ENCODE data around the gene CD46.

The CD46 gene

GRCh38 chr1:207799989-207800648, 48.3 kb downstream of the CD46 start:
- no peak for DNase-seq

DNA sequence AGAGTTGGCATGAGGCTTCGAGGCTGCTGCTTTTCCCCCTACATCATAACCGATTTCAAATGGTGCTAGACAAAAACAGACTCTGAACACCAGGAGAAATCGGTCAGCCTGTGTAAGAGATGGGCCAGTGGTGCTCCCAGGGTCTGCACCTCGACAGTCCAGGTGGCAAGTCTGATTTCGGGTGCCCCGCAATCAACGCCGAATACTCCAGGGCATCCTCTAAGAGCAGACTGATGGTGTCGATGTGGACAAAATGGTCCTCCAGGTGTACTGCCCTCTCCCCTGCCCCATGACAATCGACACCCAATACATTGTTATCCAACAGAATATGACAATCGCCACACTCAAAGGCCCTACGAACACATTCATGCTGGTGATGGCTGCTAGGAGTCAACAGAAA, 50.0 kb downstream of the CD46 start:
- no peak for DNase-seq

DNA sequence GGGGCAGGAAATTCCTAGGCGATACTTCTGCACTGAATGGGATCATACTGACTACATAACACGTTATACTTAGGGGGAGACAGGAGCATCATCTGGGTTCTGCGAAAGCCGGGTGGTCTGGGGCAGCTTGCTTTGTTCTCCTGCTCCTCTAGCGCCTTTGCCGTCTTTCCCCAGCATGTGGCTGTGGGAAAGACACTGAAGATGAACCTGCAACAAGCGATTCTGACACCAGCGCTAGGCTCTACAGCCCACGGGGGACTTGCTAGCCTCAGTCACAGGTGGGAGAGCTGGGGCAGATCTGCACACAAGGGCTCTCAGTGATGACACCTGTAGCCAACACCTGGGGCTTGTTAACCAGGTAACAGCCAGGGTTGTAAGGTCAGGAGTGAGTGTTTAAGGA, 51.8 kb downstream of the CD46 start:
- DNase-seq, result no peak

DNA sequence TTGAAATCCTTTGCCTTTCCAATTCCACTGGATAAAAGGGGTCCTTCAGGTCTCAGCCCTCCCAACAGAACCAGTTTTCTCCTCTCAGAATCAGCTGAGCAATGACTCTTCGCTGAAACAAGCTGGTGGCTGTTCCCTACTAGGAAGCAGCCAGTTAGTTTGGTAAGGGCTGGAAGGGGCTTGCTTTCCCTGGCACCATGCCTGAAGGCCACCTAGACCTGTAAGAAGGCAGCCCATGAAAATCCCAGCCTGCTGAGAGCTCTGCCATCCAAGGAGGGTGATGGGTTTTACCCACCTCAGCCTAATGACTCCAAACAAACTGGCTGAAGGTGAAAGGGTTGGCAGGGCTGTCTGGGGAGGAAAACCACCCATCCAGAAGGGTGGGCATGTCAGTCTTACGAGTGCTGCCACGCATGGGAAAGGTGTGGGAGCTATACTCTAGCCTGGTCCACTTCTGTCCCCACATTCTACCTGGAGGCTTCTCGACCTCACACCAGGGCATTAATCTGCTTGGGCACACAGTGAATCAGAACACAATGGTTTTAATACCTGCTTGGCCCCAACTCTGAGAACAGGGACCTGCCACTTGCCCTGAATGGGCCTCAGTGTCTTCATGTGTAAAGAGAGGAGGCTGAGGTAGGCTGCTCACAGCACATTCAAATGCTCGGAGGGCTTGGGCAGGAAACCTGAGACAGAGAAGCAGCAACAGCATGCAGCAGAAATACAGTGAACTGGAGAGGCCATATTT, 53.0 kb downstream of the CD46 start:
- no peak for DNase-seq

DNA sequence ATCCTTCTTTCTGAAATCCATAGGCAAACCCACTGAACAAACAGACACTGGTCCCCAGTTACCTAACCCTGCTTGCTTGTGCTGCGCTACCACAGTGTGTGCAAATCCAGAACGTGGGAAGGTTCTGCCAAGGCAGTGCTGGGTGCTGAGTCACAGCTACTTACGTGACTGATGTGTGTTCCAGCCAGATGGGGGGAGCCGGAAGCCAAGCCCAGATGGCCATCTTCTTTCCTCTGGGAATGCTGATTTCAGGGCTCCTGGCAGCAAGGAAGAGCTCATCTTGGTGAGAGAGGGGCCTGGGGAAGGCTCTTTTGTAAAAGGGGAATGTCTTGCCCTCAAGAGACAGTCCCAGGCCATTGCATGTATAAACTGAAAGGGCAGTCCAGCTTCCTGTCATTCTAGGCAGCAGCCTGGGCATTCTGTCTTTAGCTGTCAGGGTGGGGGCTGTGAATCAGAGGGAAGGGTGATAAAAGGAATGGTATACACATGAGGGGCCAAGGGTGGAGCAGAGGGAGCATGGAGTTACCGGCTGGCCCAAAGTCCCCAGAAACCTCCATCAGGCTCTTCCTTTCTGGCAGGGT, 54.1 kb downstream of the CD46 start:
- no peak for DNase-seq

GRCh38 chr1:207806531-207807325, 54.9 kb downstream of the CD46 start:
- DNase-seq, result peak; percentile 27

DNA sequence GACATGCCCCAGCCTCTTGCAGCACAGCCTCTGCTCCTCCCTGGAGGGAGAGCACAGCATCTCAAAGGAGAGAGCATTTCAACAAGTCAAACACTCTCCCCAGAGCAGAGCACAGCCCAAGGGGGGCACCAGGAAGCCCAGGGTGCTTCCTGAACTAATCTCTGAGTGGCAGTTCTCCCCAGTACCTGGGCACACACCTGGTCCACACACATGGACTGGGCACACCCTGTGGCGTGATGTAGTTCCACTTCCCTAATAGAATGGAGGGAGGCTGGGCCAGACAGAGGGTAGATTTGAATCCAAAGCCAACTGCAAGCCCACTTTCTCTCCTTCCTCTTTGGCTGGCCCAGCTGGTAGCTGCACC, 55.5 kb downstream of the CD46 start:
- no peak for DNase-seq

DNA sequence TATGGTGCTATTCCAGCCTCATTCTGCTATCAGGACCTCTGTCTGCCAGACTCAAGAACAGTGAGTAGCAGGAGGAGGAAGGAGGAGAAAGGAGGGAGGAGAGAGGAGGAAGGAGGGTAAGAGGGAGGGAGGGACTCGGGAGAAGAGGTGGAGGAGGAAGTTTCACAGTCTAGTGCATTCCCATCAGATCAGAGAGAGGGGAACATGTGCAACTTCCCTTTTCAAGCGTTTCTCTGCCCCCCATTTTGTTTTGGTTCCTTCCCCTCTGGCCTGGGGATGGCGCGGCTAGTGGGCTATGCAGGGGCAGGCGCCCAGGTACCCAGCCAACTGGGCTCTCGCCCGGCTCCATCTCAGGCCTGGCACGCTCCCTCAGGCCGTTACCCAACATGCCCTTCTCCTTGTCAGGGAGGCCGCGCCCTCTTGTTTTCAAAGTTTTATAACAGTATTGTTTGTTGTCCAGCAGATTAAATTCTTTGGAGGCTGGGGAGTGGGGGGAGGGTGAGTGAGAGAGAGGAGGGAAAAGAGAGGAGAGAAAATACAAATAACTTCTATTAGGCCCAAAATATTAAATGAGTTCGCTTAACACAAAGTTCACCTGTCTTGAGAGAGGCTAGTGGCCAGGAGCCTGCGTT, 56.0 kb downstream of the CD46 start:
- no peak for DNase-seq

DNA sequence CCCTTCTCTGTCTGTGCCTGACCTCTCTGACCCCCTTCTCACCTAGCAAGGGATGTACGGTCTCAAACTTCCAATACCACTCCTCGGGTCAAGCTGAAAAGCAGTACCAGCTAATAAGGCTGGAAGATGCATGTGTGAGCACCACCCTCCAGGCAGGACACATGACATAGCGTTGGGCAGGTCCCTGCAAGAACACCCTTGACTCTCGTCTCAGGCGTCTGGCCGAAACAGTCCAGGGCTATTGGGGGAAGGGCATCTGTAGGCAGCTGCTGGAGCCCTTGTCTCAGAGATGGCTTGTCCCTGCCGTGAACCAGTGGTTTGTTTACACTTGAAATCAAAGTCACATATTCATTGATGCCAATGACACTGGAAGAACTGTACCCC, 56.5 kb downstream of the CD46 start:
- DNase-seq, result no peak

DNA sequence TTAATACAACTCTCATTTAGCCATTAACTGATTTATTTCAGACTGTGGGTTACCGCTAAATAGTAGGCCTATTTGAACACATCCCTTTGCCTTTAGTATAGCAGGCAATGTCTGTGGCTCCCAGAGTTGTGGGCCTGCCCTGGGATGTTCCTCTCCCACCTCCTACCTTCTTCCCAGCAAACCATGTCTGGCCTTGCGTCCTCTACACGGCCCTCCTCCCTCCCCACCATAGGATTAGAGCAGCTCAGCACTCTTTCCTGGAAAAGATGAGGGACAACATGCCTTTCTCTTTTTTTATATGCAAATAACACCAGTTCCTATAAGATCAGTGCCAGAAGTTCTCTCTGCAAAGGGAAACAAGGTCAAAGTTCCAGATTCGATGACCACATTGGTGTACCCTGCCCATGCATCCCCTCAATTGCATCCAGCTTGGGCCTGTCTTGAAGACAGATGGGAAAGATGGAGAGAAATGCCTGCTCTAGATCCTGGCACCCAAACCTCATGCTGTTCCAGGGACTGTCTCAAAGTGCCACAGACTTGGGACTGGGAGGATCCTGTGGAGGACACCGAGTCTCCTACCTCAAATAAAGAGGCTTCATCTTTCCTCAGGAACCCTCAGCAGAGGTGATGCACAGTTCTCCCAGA, 57.2 kb downstream of the CD46 start:
- DNase-seq, result no peak

DNA sequence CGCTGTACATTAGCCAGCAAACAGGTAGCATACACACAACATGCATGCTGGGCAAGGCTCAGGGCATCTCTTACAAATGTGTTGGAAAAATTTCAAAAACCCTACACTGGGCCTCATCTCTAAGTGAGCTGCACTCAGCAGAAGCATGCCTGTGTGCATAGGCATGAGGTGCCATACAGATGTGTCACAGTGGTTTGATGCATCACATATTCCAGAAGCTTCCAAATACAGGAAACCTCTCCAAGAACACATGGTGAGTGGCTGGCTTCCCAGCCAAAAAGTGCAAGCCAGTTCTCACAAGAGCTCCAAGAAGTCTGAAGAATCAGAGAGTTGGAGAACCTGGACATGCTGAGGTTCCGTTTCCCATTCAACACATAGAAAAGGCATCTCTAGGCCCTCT, 58.3 kb downstream of the CD46 start:
- DNase-seq, result no peak

DNA sequence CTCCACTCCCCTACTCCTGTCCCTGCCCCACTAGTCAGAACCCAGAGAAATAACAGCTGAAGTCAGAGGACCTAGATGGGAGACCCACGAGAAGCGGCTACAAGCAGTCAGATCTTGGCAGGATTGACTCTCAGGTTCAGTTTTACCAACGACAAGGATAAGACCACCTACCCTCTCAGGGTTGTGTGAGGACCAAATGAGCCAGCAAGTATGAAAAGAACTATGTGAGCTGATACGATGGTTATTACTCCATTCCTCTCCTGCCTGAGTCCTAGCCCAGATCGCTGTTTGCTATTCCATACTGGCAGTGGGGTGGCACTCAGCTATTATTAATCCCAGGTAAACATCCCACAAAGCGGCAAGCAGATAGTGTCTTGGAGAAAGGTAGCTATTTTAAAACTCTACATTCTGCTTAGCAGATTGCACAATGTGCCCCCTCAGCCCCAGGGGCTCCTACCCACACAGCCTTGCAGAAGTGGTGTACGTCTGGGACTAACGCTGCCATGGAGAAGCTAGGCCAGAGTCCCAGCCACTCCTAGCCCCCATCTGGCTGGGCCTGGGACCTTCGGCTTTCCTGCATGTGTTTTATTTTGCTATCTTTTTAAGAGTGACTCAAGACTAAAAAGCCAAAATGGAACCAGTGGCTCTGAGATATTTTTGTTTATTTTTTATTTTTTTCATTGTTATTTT, 58.9 kb downstream of the CD46 start:
- DNase-seq, result no peak

GRCh38 chr1:207811319-207811718, 59.5 kb downstream of the CD46 start:
- no peak for DNase-seq

GRCh38 chr1:207811920-207812720, 60.3 kb downstream of the CD46 start:
- no peak for DNase-seq

- DNase-seq, result no peak
Measured at GRCh38 chr1:207812778-207813511, 61.1 kb downstream of the CD46 start.

DNA sequence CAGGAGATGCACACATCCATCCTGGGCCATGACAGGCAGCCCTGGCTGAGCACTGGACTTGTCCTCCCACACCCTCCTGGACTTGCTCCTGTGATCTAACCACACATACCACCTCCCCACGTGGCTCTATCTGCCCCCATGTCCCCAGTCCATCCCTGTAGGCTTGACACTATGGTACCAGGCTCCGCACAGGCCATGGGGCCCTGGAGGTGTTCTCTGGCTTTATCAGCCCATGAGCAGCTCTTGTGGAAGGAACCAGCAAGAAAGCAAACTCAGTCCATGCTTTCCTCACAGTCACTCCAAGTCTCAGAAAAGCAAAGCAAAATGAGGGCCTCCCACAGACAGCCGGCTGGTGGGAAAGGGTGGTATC, 61.6 kb downstream of the CD46 start:
- no peak for DNase-seq

DNA sequence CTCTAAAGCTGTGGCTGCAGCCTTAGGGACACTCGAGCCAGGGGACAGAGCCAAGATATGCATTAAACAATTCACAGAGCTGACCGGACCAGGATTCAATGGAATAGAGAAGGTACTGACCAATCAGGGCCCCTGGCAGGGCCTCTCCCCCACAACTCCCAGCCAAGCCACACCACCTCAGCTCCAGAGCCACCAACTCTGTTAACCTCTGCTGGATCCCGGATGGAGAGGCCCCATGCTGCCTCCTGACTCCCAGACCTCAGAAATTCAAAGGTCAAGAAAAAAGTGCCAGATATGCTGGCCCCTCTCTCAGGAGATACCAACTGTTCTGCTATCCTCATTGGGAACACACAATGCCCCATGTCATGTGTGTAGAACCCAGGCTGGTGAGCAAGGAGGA, 62.1 kb downstream of the CD46 start:
- DNase-seq, result no peak

- no peak for DNase-seq
Measured at GRCh38 chr1:207814469-207814868, 62.6 kb downstream of the CD46 start.

DNA sequence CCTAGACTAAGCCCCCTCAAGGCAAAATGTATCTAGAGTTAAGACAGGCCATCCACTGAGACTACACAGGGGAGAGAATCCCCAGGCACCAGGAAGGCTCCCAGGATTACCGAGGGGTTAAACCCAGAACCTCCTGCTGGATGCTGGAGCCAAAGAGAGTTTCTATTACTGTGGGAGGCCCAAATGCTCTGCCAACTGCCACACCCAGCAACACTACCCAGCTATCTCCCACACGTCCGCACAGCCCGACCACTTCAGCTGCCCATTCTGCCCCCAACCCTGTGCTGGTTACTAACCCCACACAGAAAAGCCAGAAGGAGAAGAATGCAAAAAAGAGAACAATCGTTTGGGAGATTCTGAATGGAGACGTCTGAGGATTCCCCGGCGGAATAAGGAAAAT, 63.6 kb downstream of the CD46 start:
- DNase-seq, result no peak

GRCh38 chr1:207815913-207816291, 64.0 kb downstream of the CD46 start:
- DNase-seq, result peak; percentile 30

GRCh38 chr1:207817166-207817565, 65.3 kb downstream of the CD46 start:
- no peak for DNase-seq

Measured in CD4-positive, alpha-beta T cell treated with Interleukin-17A for 1 hour (primary cell).